Fibroblast of skin of back (primary cell): ENCODE measurements around the gene TIGD1.
A peak's percentile ranks its signal among the peaks of the same experiment; 100 is the strongest.

ENCODE experiments used
- DNase-seq: peaks from one replicate; pipeline ENCODE4 v3.0.0-alpha.2; 2013

Gene TIGD1

DNA sequence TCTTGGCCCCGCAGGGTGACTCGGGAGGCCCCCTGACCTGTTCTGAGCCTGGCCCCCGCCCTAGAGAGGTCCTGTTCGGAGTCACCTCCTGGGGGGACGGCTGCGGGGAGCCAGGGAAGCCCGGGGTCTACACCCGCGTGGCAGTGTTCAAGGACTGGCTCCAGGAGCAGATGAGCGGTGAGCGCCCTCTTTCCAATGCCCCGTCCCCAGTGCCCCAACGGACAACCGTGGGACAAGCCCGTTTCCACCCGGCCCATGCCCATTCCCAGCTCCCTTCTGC is 27.0 kb downstream of the TIGD1 start:
- DNase-seq: no peak

DNA sequence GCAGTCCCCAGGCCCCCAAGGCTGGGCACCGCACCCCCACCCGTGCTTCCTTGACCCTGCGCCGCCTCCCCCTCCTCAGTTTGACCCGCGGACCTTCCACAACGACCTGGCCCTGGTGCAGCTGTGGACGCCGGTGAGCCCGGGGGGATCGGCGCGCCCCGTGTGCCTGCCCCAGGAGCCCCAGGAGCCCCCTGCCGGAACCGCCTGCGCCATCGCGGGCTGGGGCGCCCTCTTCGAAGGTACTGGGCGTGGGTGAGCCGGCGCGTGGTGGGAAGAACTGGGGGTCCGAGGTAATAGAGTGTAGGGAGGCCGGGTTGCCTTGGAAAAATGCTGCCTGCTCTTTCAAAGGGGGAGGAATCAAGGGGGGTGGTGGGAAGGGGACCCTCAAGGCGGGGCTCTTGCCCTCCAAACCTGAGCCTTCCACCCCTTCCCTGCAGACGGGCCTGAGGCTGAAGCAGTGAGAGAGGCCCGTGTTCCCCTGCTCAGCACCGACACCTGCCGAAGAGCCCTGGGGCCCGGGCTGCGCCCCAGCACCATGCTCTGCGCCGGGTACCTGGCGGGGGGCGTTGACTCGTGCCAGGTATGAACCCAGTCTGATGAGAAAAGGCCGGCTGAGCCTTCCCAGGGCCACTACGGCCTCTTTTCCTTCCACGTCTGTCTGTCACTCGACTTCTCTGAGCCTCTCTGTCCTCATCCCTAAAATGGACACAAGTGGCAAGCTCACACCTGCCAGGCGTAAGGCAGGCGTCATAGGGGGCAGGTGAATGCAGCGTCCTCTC is 27.5 kb downstream of the TIGD1 start:
- no peak for DNase-seq

DNA sequence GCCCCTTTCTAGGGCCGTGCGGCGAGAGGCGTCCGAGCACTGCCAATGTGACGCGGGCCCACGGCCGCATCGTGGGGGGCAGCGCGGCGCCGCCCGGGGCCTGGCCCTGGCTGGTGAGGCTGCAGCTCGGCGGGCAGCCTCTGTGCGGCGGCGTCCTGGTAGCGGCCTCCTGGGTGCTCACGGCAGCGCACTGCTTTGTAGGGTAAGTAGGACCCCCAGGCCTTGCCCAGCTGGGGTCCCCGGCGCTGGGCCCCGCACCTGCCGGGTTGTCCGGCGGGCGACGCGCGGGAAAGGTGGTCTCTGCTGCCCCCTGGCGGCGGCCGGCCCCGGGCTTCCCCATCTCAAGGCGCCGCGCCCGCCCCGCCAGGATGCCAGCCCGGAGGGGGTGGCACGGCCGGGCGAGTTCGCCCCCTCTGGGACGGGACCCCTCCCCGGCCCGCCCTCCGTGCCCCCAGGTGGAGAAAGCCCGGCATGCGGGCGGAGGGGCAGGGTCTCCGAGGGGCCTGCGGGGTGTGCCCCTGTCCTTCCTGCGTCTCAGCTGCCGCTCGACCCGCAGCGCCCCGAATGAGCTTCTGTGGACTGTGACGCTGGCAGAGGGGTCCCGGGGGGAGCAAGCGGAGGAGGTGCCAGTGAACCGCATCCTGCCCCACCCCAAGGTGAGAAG is 28.3 kb downstream of the TIGD1 start:
- peak; percentile 7 for DNase-seq

GRCh38 chr2:232521098-232521497 is 29.3 kb downstream of the TIGD1 start:
- DNase-seq: no peak

GRCh38 chr2:232520489-232520888 is 29.9 kb downstream of the TIGD1 start:
- no peak for DNase-seq

GRCh38 chr2:232519581-232520438 is 30.5 kb downstream of the TIGD1 start, which contains the start of gene PRSS56:
PRSS56 (plus strand) TSS chr2:232520388; CDS start chr2:232520599, 211 bp downstream.
- DNase-seq: no peak

GRCh38 chr2:232518844-232519243 is 31.5 kb downstream of the TIGD1 start:
- no peak for DNase-seq

DNA sequence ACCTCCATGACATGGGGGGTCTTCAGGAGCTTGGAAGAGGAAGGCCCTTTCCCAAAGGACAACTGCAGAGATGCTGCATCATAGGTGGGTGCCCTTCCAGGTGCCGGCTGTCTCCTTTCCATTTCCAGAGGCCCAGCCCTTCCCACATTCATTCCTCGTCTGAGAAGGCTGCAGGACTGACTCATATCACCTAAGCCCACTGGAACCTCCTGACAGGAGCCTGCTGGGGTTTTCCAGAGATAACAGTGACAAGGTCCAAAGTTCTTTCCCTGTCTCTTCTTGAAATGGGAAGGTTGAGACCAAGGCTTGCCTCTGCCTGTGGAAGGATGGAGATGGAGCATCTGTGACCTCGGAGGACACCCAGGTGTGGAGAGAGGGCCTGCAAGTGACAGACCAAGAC is 33.8 kb downstream of the TIGD1 start:
- DNase-seq: no peak

GRCh38 chr2:232515639-232516038 is 34.7 kb downstream of the TIGD1 start:
- no peak for DNase-seq

GRCh38 chr2:232513353-232513752 is 37.0 kb downstream of the TIGD1 start:
- DNase-seq: no peak

GRCh38 chr2:232512602-232513001 is 37.8 kb downstream of the TIGD1 start:
- DNase-seq: no peak

DNA sequence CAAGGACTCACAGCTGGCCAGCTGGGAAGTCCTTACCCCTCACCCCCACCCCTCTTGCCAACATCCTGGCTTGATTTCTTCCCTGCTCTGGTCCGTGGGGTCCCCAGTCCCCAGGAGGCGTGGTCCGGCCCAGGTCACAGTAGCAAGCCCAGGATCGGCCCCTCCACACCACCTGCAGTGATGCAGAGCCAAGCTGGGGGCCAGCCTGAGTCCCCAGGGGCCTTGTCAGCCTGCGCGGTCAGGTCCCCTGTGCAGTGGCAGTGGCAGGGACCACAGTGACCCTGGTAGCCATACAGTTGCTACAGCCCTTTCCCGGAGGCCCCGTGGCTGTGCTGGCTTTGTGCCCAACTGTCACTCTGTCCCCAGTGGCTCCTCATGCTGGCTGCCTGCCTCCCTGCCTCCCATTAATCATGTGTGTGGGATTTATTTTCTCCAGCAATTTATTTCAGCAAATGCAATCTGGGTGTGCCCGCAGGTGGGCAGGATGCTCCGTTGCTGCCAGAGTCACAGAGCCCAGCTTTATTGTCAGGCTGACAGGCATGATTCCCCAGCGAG is 38.9 kb downstream of the TIGD1 start:
- DNase-seq: no peak

DNA sequence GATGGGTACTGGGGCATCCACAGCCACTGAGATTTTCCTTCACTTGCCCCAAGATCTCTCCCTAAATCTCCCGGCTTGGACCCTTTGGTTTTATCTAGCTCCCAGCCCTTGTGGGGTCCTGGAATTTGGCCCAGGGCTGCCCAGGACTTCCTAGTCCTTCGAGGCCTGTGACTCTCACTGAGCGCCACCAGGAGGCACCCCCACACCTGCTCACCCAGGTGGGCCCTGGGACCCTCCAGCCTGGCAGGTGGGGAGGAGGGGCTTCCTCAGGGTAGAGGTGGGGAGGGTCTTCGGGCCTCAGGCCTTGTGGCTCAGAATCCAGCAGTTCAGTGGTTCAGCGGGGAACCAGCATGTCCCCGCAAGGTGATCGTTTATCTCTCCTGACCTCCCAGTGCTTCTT is 42.1 kb downstream of the TIGD1 start:
- DNase-seq: no peak

DNA sequence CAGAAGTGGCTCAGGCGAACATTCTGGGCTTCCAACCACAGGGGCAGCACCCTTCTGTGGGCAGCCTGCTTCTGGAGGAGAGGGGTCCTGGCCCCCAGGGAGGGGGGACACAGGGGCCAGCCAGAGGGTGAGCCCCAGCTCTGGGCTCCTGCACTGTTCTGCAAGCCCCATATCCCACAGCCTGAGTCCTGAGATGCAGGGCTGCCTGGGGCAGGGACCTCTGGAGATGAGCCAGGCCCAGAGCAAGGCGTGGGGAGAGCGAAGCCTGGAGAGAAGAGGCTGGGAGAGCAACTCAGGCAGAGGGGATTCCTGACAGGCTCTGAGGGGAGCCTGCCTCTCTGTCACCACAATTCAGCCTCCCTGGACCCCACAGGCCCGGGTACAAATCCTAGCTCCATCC is 43.6 kb downstream of the TIGD1 start:
- DNase-seq: no peak

GRCh38 chr2:232505856-232506255 is 44.5 kb downstream of the TIGD1 start:
- no peak for DNase-seq

DNA sequence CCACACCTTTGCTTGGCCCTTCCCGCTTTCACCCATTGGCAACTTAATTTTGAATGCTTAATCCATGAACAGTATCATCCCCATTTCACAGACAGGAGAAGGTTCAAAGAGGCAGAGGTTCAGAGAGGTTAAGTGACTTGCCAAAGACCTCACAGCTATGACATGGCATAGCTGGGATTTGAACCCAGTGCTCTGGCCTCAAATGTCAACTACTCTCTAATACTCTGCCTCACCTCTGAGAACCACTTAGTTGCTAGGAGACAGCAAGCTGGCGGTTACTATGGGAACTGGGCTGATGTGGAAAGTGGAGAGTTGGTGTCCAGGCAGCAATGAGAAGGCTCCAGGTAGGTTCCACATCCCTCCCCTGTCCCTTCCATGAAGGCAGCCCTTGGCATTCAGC is 45.9 kb downstream of the TIGD1 start:
- DNase-seq: no peak

GRCh38 chr2:232503809-232504323 is 46.5 kb downstream of the TIGD1 start:
- no peak for DNase-seq

GRCh38 chr2:232502911-232503808 is 47.2 kb downstream of the TIGD1 start:
- DNase-seq: no peak

DNA sequence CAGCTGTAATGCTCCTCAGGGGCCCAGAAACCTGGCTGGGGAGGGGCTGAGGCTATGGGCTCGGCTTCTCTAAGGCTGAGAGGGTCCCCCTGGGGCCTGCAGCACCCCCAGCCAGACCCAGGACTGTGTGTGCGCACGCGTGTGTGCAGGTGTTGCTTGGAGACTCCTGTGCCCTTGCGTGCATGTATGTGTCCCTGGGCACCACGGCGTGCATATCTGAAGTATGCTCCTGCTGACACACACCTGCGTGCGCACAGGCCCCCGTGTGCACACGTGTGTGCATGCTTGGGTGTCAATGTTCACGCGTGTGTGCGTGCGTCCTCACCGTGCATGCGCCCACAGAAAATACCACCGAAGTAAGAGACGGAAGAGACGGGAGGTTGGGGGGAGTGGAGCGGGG is 47.8 kb downstream of the TIGD1 start:
- no peak for DNase-seq

DNA sequence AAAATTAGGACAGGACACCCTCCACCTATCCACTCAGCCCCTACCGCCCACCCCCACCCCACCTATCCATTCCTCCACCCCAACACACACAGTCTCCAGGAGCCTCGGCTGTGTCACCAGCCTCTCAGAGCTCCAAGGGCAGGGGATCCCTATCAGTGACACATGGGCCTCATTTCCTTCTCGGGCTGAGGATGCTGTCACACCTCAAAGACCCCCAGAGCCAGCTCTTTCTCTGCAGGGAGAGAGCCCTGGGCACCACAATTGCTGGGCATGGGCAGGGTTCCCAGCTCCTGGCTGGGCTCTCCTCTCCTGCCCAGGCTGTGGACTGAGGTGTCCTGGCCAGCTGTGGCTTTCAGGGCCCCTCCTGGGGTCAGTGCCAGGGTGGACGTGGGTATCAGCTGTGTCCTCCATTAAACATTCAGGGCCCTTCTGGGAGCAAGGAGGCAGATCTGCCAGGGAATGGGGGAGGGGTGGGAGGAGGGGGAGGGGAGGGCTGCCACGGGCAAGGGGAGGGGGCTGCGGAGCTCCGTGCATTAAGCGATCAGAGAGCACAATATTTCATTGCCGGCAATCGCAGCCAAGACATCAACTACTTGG is 48.5 kb downstream of the TIGD1 start:
- no peak for DNase-seq

GRCh38 chr2:232501331-232501771 is 49.0 kb downstream of the TIGD1 start:
- DNase-seq: no peak
